ENCODE data around the gene PLA2G4B. TPM values are rescaled to one million over a fixed set of nuclear protein-coding genes. Genes with fewer than 3 reads are reported as not detected.

PLA2G4B gene
- total RNA-seq, 3 donors from 2014 or later (not counting 1 experiment from before 2014, with no cell fraction given): 15.2 to 17.5 (median 17.4) TPM

- H3K27me3 ChIP-seq (ENCODE audit: control insufficient read depth, insufficient read depth, low read length): no peaks in the 10 kb centered on the region
- H3K36me3 ChIP-seq (ENCODE audit: control insufficient read depth, insufficient read depth, low read length): no peaks in the 10 kb centered on the region
- no peak for DNase-seq
- H3K27me3 Mint-ChIP-seq (ENCODE audit: low read depth in 2 of 2): no peaks in the 10 kb centered on the region
- no peak for ATAC-seq
- no peak overlapping the region for H3K4me3 Mint-ChIP-seq
- intact Hi-C loops (cut with micrococcal nuclease): no loop called here
- H3K9me3 ChIP-seq (ENCODE audit: control insufficient read depth, insufficient read depth, low read length): no peaks in the 10 kb centered on the region
- peaks cover 6% of the 10 kb centered on the region for H3K4me1 ChIP-seq (ENCODE audit: control insufficient read depth, insufficient read depth, low read length)
- no peaks in the 10 kb centered on the region for H3K36me3 Mint-ChIP-seq
- TF ChIP-seq, protein P1, sequence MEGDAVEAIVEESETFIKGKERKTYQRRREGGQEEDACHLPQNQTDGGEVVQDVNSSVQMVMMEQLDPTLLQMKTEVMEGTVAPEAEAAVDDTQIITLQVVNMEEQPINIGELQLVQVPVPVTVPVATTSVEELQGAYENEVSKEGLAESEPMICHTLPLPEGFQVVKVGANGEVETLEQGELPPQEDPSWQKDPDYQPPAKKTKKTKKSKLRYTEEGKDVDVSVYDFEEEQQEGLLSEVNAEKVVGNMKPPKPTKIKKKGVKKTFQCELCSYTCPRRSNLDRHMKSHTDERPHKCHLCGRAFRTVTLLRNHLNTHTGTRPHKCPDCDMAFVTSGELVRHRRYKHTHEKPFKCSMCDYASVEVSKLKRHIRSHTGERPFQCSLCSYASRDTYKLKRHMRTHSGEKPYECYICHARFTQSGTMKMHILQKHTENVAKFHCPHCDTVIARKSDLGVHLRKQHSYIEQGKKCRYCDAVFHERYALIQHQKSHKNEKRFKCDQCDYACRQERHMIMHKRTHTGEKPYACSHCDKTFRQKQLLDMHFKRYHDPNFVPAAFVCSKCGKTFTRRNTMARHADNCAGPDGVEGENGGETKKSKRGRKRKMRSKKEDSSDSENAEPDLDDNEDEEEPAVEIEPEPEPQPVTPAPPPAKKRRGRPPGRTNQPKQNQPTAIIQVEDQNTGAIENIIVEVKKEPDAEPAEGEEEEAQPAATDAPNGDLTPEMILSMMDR (IDR thresholded peaks at IDR 0.05): no peak
- no peak overlapping the region for H3K4me3 ChIP-seq (ENCODE audit: low read length)
- H3K4me1 Mint-ChIP-seq: no peaks in the 10 kb centered on the region
- 95% methylated on average over 12 of the region's 12 CpGs for WGBS (ENCODE audit: insufficient coverage)
- H3K27ac Mint-ChIP-seq: no peak overlapping the region
- H3K9me3 Mint-ChIP-seq: no peaks in the 10 kb centered on the region
- H3K27ac ChIP-seq (ENCODE audit: low read length): no peak overlapping the region
Measured at GRCh38 chr15:41856716-41857115, 18.1 kb downstream of the PLA2G4B start.

DNA sequence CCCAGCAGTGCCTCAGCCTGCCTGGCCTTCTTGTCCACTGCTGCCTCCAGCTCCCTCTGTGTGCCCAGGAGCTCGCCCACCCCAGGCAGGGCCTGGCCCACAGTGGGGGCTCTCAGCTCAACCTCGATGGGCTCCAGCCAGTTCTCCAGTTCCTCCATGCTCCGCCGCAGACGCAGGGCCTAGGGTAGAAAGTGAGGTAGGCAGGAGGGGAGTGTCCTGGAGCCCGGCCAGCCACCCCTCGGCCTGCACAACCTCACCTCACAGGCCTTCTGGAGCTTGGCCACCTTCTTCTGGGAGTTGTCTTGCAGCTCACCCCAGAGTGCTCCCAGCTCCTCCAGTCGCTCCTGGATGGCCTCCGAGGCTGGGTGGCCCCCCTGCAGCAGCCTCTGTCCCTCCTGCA, 18.7 kb downstream of the PLA2G4B start:
- H3K27ac Mint-ChIP-seq: no peak overlapping the region

GRCh38 chr15:41858756-41859155, 20.1 kb downstream of the PLA2G4B start:
- Mint-ChIP-seq H3K27ac (no peak overlapping the region), H3K36me3 (no peaks in the 10 kb centered on the region), H3K4me3 (no peak overlapping the region), H3K4me1 (no peaks in the 10 kb centered on the region), H3K27me3 (ENCODE audit: low read depth in 2 of 2) (no peaks in the 10 kb centered on the region), H3K9me3 (no peaks in the 10 kb centered on the region)
- TF ChIP-seq, protein P1 (IDR thresholded peaks at IDR 0.05): no peak
- Histone ChIP-seq H3K4me3 (ENCODE audit: low read length) (no peak overlapping the region), H3K27me3 (ENCODE audit: control insufficient read depth, insufficient read depth, low read length) (no peaks in the 10 kb centered on the region), H3K4me1 (ENCODE audit: control insufficient read depth, insufficient read depth, low read length) (peaks cover 16% of the 10 kb centered on the region), H3K9me3 (ENCODE audit: control insufficient read depth, insufficient read depth, low read length) (no peaks in the 10 kb centered on the region), H3K36me3 (ENCODE audit: control insufficient read depth, insufficient read depth, low read length) (no peaks in the 10 kb centered on the region), H3K27ac (ENCODE audit: low read length) (no peak overlapping the region)
- ATAC-seq (no peak), DNase-seq (no peak)
- intact Hi-C loops (cut with micrococcal nuclease): no loop called here
- 94% methylated on average over 15 of the region's 15 CpGs for WGBS (ENCODE audit: insufficient coverage)

More for the DNA sequence above, 18.7 kb downstream of the PLA2G4B start:
- Histone ChIP-seq H3K36me3 (ENCODE audit: control insufficient read depth, insufficient read depth, low read length) (no peaks in the 10 kb centered on the region), H3K4me3 (ENCODE audit: low read length) (no peak overlapping the region), H3K4me1 (ENCODE audit: control insufficient read depth, insufficient read depth, low read length) (peaks cover 6% of the 10 kb centered on the region), H3K9me3 (ENCODE audit: control insufficient read depth, insufficient read depth, low read length) (no peaks in the 10 kb centered on the region), H3K27ac (ENCODE audit: low read length) (no peak overlapping the region), H3K27me3 (ENCODE audit: control insufficient read depth, insufficient read depth, low read length) (no peaks in the 10 kb centered on the region)
- no peaks in the 10 kb centered on the region for H3K9me3 Mint-ChIP-seq
- no peaks in the 10 kb centered on the region for H3K27me3 Mint-ChIP-seq (ENCODE audit: low read depth in 2 of 2)
- ATAC-seq (no peak), DNase-seq (no peak)
- H3K36me3 Mint-ChIP-seq: no peaks in the 10 kb centered on the region
- intact Hi-C loops (cut with micrococcal nuclease): no loop called here
- no peak overlapping the region for H3K4me3 Mint-ChIP-seq
- H3K4me1 Mint-ChIP-seq: no peaks in the 10 kb centered on the region
- 87% methylated on average over 9 of the region's 9 CpGs for WGBS (ENCODE audit: insufficient coverage)
- TF ChIP-seq, protein P1 (IDR thresholded peaks at IDR 0.05): no peak

- intact Hi-C loops (cut with micrococcal nuclease): no loop called here
- no peak overlapping the region for H3K27ac ChIP-seq (ENCODE audit: low read length)
- WGBS (ENCODE audit: insufficient coverage): 48% methylated on average over 14 of the region's 15 CpGs
- no peaks in the 10 kb centered on the region for H3K27me3 ChIP-seq (ENCODE audit: control insufficient read depth, insufficient read depth, low read length)
- no peaks in the 10 kb centered on the region for H3K9me3 ChIP-seq (ENCODE audit: control insufficient read depth, insufficient read depth, low read length)
- TF ChIP-seq, protein P1 (IDR thresholded peaks at IDR 0.05): no peak
- Mint-ChIP-seq H3K27me3 (ENCODE audit: low read depth in 2 of 2) (no peaks in the 10 kb centered on the region), H3K36me3 (no peaks in the 10 kb centered on the region), H3K4me3 (no peak overlapping the region), H3K9me3 (no peaks in the 10 kb centered on the region), H3K4me1 (no peaks in the 10 kb centered on the region), H3K27ac (no peak overlapping the region)
- no peaks in the 10 kb centered on the region for H3K36me3 ChIP-seq (ENCODE audit: control insufficient read depth, insufficient read depth, low read length)
- no peak for DNase-seq
- ATAC-seq: no peak
- peaks cover 16% of the 10 kb centered on the region for H3K4me1 ChIP-seq (ENCODE audit: control insufficient read depth, insufficient read depth, low read length)
- no peak overlapping the region for H3K4me3 ChIP-seq (ENCODE audit: low read length)
Measured at GRCh38 chr15:41860049-41860828, 21.6 kb downstream of the PLA2G4B start.
